ENCODE measurements around the gene PDZD2.

DNA sequence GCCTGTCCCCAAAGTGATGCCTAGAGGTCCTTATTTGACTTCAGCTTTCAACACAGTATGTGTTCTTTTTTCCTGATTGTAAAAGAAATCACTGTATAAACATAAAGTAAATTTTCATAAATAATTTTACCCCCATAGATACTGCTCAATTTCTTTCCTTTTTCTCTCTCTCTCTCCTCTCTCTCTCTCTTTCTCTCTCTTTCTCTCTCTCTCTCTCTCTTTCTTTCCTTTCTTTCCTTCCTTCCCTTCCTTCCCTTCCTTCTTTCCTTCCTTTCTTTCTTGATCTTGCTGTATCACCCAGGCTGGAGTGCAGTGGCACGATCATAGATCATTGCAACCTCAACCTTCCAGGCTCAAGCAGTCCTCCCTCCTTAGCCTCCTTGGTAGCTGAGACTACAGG lies 64.8 kb downstream of the PDZD2 start:
- no peak for TF ChIP-seq EZH2 (IDR thresholded peaks at IDR 0.05; ENCODE audit: insufficient read depth, poor library complexity, severe bottlenecking)
- no peak for TF ChIP-seq EZH2phosphoT487 (IDR thresholded peaks at IDR 0.05; ENCODE audit: insufficient read depth, low read depth)
